Measurements from ENCODE around the gene SH3BP5.

The SH3BP5 gene

DNA sequence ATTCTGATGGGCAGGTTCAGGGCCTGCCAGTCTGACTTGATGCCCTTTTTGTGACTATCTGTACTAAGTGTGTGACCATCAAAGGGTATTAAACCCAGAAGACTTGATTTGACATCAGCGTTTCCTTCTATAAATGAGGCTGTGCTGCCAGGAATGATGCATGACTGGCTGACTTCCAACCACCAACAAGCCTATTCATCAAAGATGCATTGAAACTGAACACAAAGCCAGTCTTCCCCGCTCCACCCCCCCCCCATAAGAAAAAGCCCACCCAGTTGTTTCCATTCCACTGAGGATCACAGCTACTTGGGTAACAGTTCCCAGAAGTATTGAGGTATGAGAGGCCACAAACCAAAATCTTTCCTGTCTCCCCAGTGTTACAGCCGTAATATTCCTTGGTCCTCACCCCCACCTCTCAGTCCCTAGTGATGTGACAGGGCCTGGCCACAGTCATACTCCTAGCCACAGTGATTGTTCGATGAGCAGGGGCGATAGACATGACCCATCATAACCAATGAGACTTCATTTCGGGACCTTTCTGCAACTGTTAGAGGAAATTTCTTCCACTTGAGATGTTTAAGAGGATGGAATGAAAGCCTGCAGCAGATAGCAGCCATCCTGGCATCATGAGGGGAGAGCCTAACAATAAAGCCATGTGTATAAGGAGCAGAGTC is 22.6 kb downstream of the SH3BP5 start:
- TF ChIP-seq, protein P1, sequence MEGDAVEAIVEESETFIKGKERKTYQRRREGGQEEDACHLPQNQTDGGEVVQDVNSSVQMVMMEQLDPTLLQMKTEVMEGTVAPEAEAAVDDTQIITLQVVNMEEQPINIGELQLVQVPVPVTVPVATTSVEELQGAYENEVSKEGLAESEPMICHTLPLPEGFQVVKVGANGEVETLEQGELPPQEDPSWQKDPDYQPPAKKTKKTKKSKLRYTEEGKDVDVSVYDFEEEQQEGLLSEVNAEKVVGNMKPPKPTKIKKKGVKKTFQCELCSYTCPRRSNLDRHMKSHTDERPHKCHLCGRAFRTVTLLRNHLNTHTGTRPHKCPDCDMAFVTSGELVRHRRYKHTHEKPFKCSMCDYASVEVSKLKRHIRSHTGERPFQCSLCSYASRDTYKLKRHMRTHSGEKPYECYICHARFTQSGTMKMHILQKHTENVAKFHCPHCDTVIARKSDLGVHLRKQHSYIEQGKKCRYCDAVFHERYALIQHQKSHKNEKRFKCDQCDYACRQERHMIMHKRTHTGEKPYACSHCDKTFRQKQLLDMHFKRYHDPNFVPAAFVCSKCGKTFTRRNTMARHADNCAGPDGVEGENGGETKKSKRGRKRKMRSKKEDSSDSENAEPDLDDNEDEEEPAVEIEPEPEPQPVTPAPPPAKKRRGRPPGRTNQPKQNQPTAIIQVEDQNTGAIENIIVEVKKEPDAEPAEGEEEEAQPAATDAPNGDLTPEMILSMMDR (conservative IDR thresholded peaks at IDR 0.05; ENCODE audit: low read depth, low read length), result no peak
- no peak for DNase-seq (ENCODE audit: low read depth)
- H3K4me3 ChIP-seq (ENCODE audit: low read depth, low read length), result no peak overlapping the region

DNA sequence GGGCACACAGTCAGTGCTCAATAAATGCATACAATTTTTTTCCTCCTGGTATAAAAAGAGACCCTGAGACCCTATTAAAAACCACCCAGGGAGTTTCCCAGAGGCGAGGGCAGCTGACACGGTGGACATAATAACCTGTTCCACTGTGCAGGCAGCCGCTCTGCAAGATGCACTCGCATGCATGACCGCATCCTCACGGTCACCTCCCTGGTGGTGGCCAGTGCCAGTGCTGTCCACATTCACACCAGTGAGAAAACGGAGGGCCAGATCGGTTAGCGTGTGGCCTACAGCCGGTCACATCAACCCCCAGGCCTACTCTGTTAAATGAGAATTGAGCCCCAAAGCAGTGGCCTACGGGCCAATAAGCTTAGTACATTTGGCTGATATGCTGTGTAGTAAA is 24.8 kb downstream of the SH3BP5 start:
- TF ChIP-seq, protein P1 (conservative IDR thresholded peaks at IDR 0.05; ENCODE audit: low read depth, low read length), result no peak
- no peak for DNase-seq (ENCODE audit: low read depth)
- no peak overlapping the region for H3K4me3 ChIP-seq (ENCODE audit: low read depth, low read length)

DNA sequence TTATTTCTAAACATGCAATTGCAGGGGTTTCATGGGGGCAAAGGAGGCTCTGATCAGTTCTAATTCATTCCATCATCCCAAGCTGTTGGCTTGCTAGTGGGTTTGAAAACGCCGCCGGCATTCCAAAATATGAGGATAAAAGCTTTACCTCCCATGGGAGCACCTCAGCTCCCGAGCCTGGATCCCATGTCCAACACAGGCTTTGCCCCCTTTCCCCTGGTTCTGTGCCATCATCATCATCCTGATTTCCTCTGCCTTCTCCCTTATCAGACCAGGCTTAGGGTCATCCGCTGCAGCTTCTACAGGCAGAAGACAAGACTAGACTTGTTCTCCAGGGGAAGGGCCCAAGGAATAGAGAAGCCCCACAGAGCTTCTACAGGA is 25.4 kb downstream of the SH3BP5 start:
- TF ChIP-seq, protein P1 (conservative IDR thresholded peaks at IDR 0.05; ENCODE audit: low read depth, low read length), result no peak
- no peak overlapping the region for H3K4me3 ChIP-seq (ENCODE audit: low read depth, low read length)
- no peak for DNase-seq (ENCODE audit: low read depth)

DNA sequence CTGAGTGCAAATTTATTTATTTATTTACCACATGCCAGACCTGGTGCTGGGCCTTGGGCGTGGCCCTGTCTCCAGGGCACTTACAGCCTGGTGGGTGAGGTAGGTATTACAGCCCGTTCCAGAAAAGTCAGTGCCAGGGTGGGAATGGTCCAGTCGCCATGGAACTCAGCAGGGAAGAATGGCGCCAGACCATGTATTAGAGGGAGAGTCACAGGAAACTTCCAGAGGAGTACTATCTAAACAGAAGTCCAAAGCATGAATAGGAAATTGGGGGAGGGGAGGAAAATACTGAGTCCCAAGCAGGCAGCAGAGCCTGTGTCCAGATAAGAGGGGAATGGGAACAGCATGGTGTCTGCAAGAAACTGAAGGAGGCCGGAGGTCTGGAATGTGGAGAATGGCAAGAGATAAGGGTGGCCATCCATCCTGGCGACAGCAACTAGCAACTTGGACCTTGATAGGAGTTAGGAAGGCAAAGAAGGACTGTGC is 27.0 kb downstream of the SH3BP5 start:
- DNase-seq (ENCODE audit: low read depth), result peak; percentile 26
- TF ChIP-seq, protein P1 (conservative IDR thresholded peaks at IDR 0.05; ENCODE audit: low read depth, low read length), result peak; percentile 57

DNA sequence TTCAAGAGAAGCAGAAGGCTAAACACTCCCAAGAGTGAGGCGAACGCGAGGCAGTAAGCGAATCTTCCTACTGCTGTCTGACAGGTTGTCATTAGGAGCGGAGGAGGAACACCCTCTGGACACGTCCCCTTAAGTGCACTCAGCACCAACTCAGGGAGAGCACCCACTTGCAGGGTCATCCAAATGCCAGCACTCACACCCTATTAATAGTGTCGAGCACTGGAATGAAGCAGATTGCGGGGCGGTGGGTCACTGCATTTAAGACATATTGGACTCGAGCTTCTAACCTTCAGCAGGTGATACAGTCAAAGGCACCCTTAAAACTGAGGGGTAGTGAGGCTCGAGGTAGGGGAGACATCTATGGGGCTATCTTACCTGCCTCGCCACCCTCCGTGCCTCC is 28.7 kb downstream of the SH3BP5 start:
- H3K4me3 ChIP-seq (ENCODE audit: low read depth, low read length), result no peak overlapping the region
- TF ChIP-seq, protein P1 (conservative IDR thresholded peaks at IDR 0.05; ENCODE audit: low read depth, low read length), result no peak
- DNase-seq (ENCODE audit: low read depth), result no peak

More for the DNA sequence above, 27.0 kb downstream of the SH3BP5 start:
- no peak overlapping the region for H3K4me3 ChIP-seq (ENCODE audit: low read depth, low read length)

DNA sequence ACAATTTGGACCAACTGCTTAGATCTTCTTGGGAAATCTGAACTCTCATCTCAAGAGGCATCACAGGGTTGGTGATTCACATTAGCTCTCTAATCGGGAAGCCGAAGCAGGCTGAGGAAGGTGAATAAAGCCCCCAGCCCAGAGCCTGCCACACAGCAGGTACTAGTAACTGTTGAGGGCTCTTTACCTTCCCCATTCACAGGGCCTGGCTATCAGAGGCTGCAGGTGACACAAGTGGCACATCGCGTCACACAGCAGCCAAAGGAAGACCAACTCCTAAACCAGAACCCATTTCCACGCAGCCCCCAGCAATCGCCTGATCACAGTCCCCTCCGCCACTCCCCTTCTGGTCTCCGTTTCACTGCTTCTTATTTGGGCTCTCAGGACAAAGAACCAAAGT is 29.2 kb downstream of the SH3BP5 start:
- TF ChIP-seq, protein P1 (conservative IDR thresholded peaks at IDR 0.05; ENCODE audit: low read depth, low read length), result no peak
- no peak overlapping the region for H3K4me3 ChIP-seq (ENCODE audit: low read depth, low read length)
- no peak for DNase-seq (ENCODE audit: low read depth)

DNA sequence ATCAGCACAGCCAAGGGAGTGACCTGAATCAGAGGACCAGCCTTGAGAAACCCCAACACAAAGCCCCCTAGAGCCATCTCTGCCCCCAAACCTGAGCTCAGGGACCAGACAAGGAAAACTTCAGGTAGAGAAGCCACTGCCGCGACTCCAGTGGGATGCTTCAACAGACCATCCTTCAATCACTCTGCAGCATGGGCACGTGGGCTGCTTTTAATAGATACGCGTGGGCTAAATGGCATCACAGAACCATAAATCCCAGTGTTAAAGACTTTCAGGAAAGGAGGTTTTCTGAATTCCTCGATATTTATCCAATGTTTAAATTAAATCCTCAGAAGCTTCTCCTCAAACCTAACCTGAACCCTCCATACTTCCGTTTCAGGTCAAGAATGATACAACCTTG is 30.6 kb downstream of the SH3BP5 start:
- no peak for DNase-seq (ENCODE audit: low read depth)
- TF ChIP-seq, protein P1 (conservative IDR thresholded peaks at IDR 0.05; ENCODE audit: low read depth, low read length), result no peak
- H3K4me3 ChIP-seq (ENCODE audit: low read depth, low read length), result no peak overlapping the region
